ENCODE data around the gene MBOAT7. TPM values are rescaled to one million over a fixed set of nuclear protein-coding genes. Genes with fewer than 3 reads are reported as not detected.

The MBOAT7 gene
- total and polyA plus RNA-seq, 2 experiments from 2014 or later = 109 to 133 TPM

- in situ Hi-C loops (cut with MboI) = no loop called here
- H3F3A ChIP-seq (ENCODE audit: insufficient read depth) = peaks cover 2% of the 10 kb centered on the region; the same call in 1 of the 2 replicates
- TF ChIP-seq EZH2phosphoT487 (IDR thresholded peaks at IDR 0.05; ENCODE audit: insufficient read depth, low read depth) (no peak), EZH2 (IDR thresholded peaks at IDR 0.05; ENCODE audit: insufficient read depth, poor library complexity, severe bottlenecking) (no peak)
- H3K4me3 ChIP-seq = no peak overlapping the region
- DNase-seq = peak; percentile 58
- peaks cover 21% of the 10 kb centered on the region for H3K4me1 ChIP-seq (ENCODE audit: insufficient read depth)
- peak overlapping the region; percentile 40 for H3K27ac ChIP-seq
- H3K9me2 ChIP-seq (ENCODE audit: insufficient read depth) = no peaks in the 10 kb centered on the region
- no peak overlapping the region for H2AFZ ChIP-seq
- peaks cover 20% of the 10 kb centered on the region for H3K36me3 ChIP-seq (ENCODE audit: low read depth)
- H3K27me3 ChIP-seq (replicated peaks; ENCODE audit: insufficient read depth) = no peaks in the 10 kb centered on the region
- H3K79me2 ChIP-seq (ENCODE audit: insufficient read depth) = peaks cover 76% of the 10 kb centered on the region
- no peaks in the 10 kb centered on the region for H3K9me3 ChIP-seq (ENCODE audit: low read depth)
- H3K9ac ChIP-seq = no peak overlapping the region
- peaks cover 4% of the 10 kb centered on the region; the same call in 1 of the 2 replicates for H4K20me1 ChIP-seq (ENCODE audit: insufficient read depth)
- WGBS, 2 experiments (ENCODE audit: low coverage in 1 of 2, low lambda C conversion rate in 2 of 2, missing lambda C conversion rate in 2 of 2) = 59 to 67% methylated on average over 7 of the region's 7 CpGs
- H3K4me2 ChIP-seq (ENCODE audit: unreplicated experiment) = no peak overlapping the region
These were observed 47.1 kb downstream of the MBOAT7 start for GRCh38 chr19:54142166-54142780.

GRCh38 chr19:54141356-54141755, 48.0 kb downstream of the MBOAT7 start:
- no peaks in the 10 kb centered on the region for H3K27me3 ChIP-seq (replicated peaks; ENCODE audit: insufficient read depth)
- WGBS, 2 experiments (ENCODE audit: low coverage in 1 of 2, low lambda C conversion rate in 2 of 2, missing lambda C conversion rate in 2 of 2) = 32 to 40% methylated on average over 3 of the region's 3 CpGs
- peaks cover 21% of the 10 kb centered on the region for H3K4me1 ChIP-seq (ENCODE audit: insufficient read depth)
- TF ChIP-seq EZH2 (IDR thresholded peaks at IDR 0.05; ENCODE audit: insufficient read depth, poor library complexity, severe bottlenecking) (no peak), EZH2phosphoT487 (IDR thresholded peaks at IDR 0.05; ENCODE audit: insufficient read depth, low read depth) (no peak)
- H3K9me2 ChIP-seq (ENCODE audit: insufficient read depth) = no peaks in the 10 kb centered on the region
- in situ Hi-C loops (cut with MboI) = no loop called here
- peak overlapping the region; percentile 5 for H3K4me2 ChIP-seq (ENCODE audit: unreplicated experiment)
- peaks cover 76% of the 10 kb centered on the region for H3K79me2 ChIP-seq (ENCODE audit: insufficient read depth)
- H3K9ac ChIP-seq = no peak overlapping the region; the same call in 1 of the 2 replicates
- H4K20me1 ChIP-seq (ENCODE audit: insufficient read depth) = peaks cover 4% of the 10 kb centered on the region; the same call in 1 of the 2 replicates
- no peak overlapping the region for H2AFZ ChIP-seq
- peaks cover 20% of the 10 kb centered on the region for H3K36me3 ChIP-seq (ENCODE audit: low read depth)
- DNase-seq = peak; percentile 56
- H3F3A ChIP-seq (ENCODE audit: insufficient read depth) = peaks cover 7% of the 10 kb centered on the region; the same call in 1 of the 2 replicates
- no peak overlapping the region for H3K4me3 ChIP-seq
- H3K9me3 ChIP-seq (ENCODE audit: low read depth) = no peaks in the 10 kb centered on the region
- peak overlapping the region; percentile 40 for H3K27ac ChIP-seq

- TF ChIP-seq EZH2phosphoT487 (IDR thresholded peaks at IDR 0.05; ENCODE audit: insufficient read depth, low read depth) (no peak), EZH2 (IDR thresholded peaks at IDR 0.05; ENCODE audit: insufficient read depth, poor library complexity, severe bottlenecking) (no peak)
- peaks cover 26% of the 10 kb centered on the region for H3K4me1 ChIP-seq (ENCODE audit: insufficient read depth)
- 0 out of 2 replicates have a peak overlapping the region, but pooled peaks have one; percentile 6 for H3K27ac ChIP-seq
- peak overlapping the region; percentile 84 for H3K4me2 ChIP-seq (ENCODE audit: unreplicated experiment)
- no peaks in the 10 kb centered on the region for H3K9me3 ChIP-seq (ENCODE audit: low read depth)
- peaks cover 12% of the 10 kb centered on the region; the same call in 1 of the 2 replicates for H3K36me3 ChIP-seq (ENCODE audit: low read depth)
- peak; percentile 53 for DNase-seq
- peaks cover 4% of the 10 kb centered on the region; the same call in 1 of the 2 replicates for H4K20me1 ChIP-seq (ENCODE audit: insufficient read depth)
- no peaks in the 10 kb centered on the region for H3K27me3 ChIP-seq (replicated peaks; ENCODE audit: insufficient read depth)
- 14 to 18% methylated on average over 22 to 31 of the region's 31 CpGs for WGBS, 2 experiments (ENCODE audit: low coverage in 1 of 2, low lambda C conversion rate in 2 of 2, missing lambda C conversion rate in 2 of 2)
- peak overlapping the region; percentile 98 for H3K9ac ChIP-seq
- no peaks in the 10 kb centered on the region for H3K9me2 ChIP-seq (ENCODE audit: insufficient read depth)
- peaks cover 13% of the 10 kb centered on the region; the same call in 1 of the 2 replicates for H3F3A ChIP-seq (ENCODE audit: insufficient read depth)
- peaks cover 61% of the 10 kb centered on the region for H3K79me2 ChIP-seq (ENCODE audit: insufficient read depth)
- H2AFZ ChIP-seq = no peak overlapping the region
- in situ Hi-C loops (cut with MboI) = no loop called here
- peak overlapping the region; percentile 78 for H3K4me3 ChIP-seq
These were observed 50.7 kb downstream of the MBOAT7 start for GRCh38 chr19:54138489-54139256.

GRCh38 chr19:54137699-54138488, 51.5 kb downstream of the MBOAT7 start, which contains the start of gene CNOT3:
CNOT3 (plus strand) TSS chr19:54137762; CDS start chr19:54142979, 5,217 bp downstream.
- H3K9ac ChIP-seq = peak within 1 kb of the TSS; percentile 98
- H3K4me3 ChIP-seq = peak within 1 kb of the TSS; percentile 78
- peaks cover 13% of the 10 kb centered on the region; the same call in 1 of the 2 replicates for H3F3A ChIP-seq (ENCODE audit: insufficient read depth)
- H3K9me2 ChIP-seq (ENCODE audit: insufficient read depth) = no peaks in the 10 kb centered on the region
- no peaks in the 10 kb centered on the region for H3K27me3 ChIP-seq (replicated peaks; ENCODE audit: insufficient read depth)
- no peak for TF ChIP-seq EZH2 (IDR thresholded peaks at IDR 0.05; ENCODE audit: insufficient read depth, poor library complexity, severe bottlenecking)
- no peak for TF ChIP-seq EZH2phosphoT487 (IDR thresholded peaks at IDR 0.05; ENCODE audit: insufficient read depth, low read depth)
- H3K79me2 ChIP-seq (ENCODE audit: insufficient read depth) = peaks cover 53% of the 10 kb centered on the region
- no peaks in the 10 kb centered on the region for H3K9me3 ChIP-seq (ENCODE audit: low read depth)
- WGBS, 2 experiments (ENCODE audit: low coverage in 1 of 2, low lambda C conversion rate in 2 of 2, missing lambda C conversion rate in 2 of 2) = 2 to 3% methylated on average over 51 to 93 of the region's 103 CpGs
- 0 out of 2 replicates have a peak, but pooled peaks cover 4% of the 10 kb centered on the region for H3K36me3 ChIP-seq (ENCODE audit: low read depth)
- DNase-seq = peak; percentile 49
- H3K4me1 ChIP-seq (ENCODE audit: insufficient read depth) = peaks cover 26% of the 10 kb centered on the region
- peak within 1 kb of the TSS; percentile 84 for H3K4me2 ChIP-seq (ENCODE audit: unreplicated experiment)
- peak within 1 kb of the TSS; percentile 89 for H2AFZ ChIP-seq
- H3K27ac ChIP-seq = peak within 1 kb of the TSS; percentile 77
- H4K20me1 ChIP-seq (ENCODE audit: insufficient read depth) = peaks cover 4% of the 10 kb centered on the region; the same call in 1 of the 2 replicates
- in situ Hi-C loops (cut with MboI) = no loop called here

All from GM23248 (cell line).